Hepatocyte (in vitro differentiated cells): ENCODE data around the gene PCBD2.
"Not testable (repeated sequence)": the region's sequence is repeated elsewhere in the genome, so short reads cannot be mapped to it uniquely, and the experiment has no call there.

Experiments
- EZH2 ChIP-seq: fragments of 200-600 bp; sonication (generic); IDR thresholded peaks from 2 replicates; pipeline ENCODE4 v1.6.1; 2016; ENCODE audit warnings: antibody characterized with exemption, mild to moderate bottlenecking, borderline replicate concordance
- EZH2phosphoT487 ChIP-seq: fragments of 200-600 bp; sonication (generic); IDR thresholded peaks from one replicate; pipeline ENCODE4 v1.6.1; 2018; ENCODE audit warnings: antibody characterized with exemption, mild to moderate bottlenecking, low read depth, moderate library complexity; ENCODE audit not compliant: unreplicated experiment, severe bottlenecking
- TF ChIP-seq, protein P1 (sequence below): fragments of 200-600 bp; sonication (generic); IDR thresholded peaks from 2 replicates; pipeline ENCODE4 v1.5.1; 2016; ENCODE audit warnings: antibody characterized with exemption, mild to moderate bottlenecking; ENCODE audit not compliant: poor library complexity

DNA sequence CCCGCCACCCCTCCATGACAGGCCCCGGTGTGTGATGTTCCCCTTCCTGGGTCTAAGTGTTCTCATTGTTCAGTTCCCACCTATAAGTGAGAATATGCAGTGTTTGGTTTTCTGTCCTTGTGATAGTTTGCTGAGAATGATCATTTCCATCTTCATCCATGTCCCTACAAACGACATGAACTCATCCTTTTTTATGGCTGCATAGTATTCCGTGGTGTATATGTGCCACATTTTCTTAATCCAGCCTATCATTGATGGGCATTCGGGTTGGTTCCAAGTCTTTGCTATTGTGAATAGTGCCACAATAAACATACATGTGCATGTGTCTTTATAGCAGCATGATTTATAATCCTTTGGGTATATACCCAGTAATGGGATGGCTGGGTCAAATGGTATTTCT lies 93.1 kb downstream of the PCBD2 start:
- TF ChIP-seq EZH2, EZH2phosphoT487: not testable (repeated sequence)
- TF ChIP-seq, protein P1, sequence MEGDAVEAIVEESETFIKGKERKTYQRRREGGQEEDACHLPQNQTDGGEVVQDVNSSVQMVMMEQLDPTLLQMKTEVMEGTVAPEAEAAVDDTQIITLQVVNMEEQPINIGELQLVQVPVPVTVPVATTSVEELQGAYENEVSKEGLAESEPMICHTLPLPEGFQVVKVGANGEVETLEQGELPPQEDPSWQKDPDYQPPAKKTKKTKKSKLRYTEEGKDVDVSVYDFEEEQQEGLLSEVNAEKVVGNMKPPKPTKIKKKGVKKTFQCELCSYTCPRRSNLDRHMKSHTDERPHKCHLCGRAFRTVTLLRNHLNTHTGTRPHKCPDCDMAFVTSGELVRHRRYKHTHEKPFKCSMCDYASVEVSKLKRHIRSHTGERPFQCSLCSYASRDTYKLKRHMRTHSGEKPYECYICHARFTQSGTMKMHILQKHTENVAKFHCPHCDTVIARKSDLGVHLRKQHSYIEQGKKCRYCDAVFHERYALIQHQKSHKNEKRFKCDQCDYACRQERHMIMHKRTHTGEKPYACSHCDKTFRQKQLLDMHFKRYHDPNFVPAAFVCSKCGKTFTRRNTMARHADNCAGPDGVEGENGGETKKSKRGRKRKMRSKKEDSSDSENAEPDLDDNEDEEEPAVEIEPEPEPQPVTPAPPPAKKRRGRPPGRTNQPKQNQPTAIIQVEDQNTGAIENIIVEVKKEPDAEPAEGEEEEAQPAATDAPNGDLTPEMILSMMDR: not testable (repeated sequence)
